ENCODE data around the gene GFM1. TPM values are rescaled to one million over a fixed set of nuclear protein-coding genes. Genes with fewer than 3 reads are reported as not detected.

The GFM1 gene
- polyA plus RNA-seq, 1 donor (not counting 4 experiments of a cell fraction or from before 2014, with no cell fraction given) = 35.9 TPM

- Histone ChIP-seq H4K20me1 (ENCODE audit: control insufficient read depth, extremely low read depth, insufficient read depth, low read length) (no peaks in the 10 kb centered on the region), H3K4me1 (ENCODE audit: control insufficient read depth, extremely low read depth, insufficient read depth, low read length) (no peaks in the 10 kb centered on the region), H3K27ac (ENCODE audit: control insufficient read depth, insufficient read depth, low read length) (no peak overlapping the region), H3K9me1 (ENCODE audit: control insufficient read depth, extremely low read depth, insufficient read depth, low read length) (no peaks in the 10 kb centered on the region), H3K9me3 (ENCODE audit: control insufficient read depth, low read depth, low read length) (no peaks in the 10 kb centered on the region), H3K4me3 (ENCODE audit: control insufficient read depth in 2 of 3, extremely low read depth in 1 of 3, insufficient read depth in 2 of 3, low read depth in 1 of 3, low read length in 3 of 3) (no peak overlapping the region), H3K27me3 (ENCODE audit: control insufficient read depth, extremely low read depth, insufficient read depth, low read length) (no peaks in the 10 kb centered on the region), H3K9ac (ENCODE audit: control insufficient read depth, extremely low read depth, insufficient read depth, low read length) (no peak overlapping the region), H3K36me3 (ENCODE audit: control insufficient read depth in 2 of 2, extremely low read depth in 1 of 2, insufficient read depth in 2 of 2, low read length in 2 of 2) (peaks cover 1 to 4% of the 10 kb centered on the region in 2 experiments), H2AFZ (ENCODE audit: control insufficient read depth, low read length) (no peak overlapping the region), H3K4me2 (ENCODE audit: control insufficient read depth, extremely low read depth, insufficient read depth, low read depth, low read length) (no peak overlapping the region), H3K79me2 (ENCODE audit: control insufficient read depth, insufficient read depth, low read length) (no peaks in the 10 kb centered on the region)
- FAIRE-seq (no peak), DNase-seq (ENCODE audit: low read depth, low spot score) (no peak)
- dilution Hi-C loops (cut with MboI; ENCODE audit: extremely low pct_ligation_motif_present, low sequenced_read_pairs) = no loop called here
- TF ChIP-seq EZH2 (IDR thresholded peaks at IDR 0.05; ENCODE audit: low read length) = no peak
- no peak for TF ChIP-seq CTCF (optimal IDR thresholded peaks at IDR 0.05 in 1 of 3, IDR thresholded peaks at IDR 0.05 in 1 of 3, conservative IDR thresholded peaks at IDR 0.05 in 1 of 3; ENCODE audit: extremely low read depth in 1 of 3, insufficient read depth in 2 of 3, low read length in 3 of 3)
Observed at GRCh38 chr3:158701420-158702065, 57.2 kb downstream of the GFM1 start.

GRCh38 chr3:158702815-158703481, 58.6 kb downstream of the GFM1 start:
- no peaks in the 10 kb centered on the region for H3K9me1 ChIP-seq (ENCODE audit: control insufficient read depth, extremely low read depth, insufficient read depth, low read length)
- H3K9me3 ChIP-seq (ENCODE audit: control insufficient read depth, low read depth, low read length) = no peaks in the 10 kb centered on the region
- H3K4me2 ChIP-seq (ENCODE audit: control insufficient read depth, extremely low read depth, insufficient read depth, low read depth, low read length) = no peak overlapping the region
- TF ChIP-seq CTCF (optimal IDR thresholded peaks at IDR 0.05 in 1 of 3, IDR thresholded peaks at IDR 0.05 in 1 of 3, conservative IDR thresholded peaks at IDR 0.05 in 1 of 3; ENCODE audit: extremely low read depth in 1 of 3, insufficient read depth in 2 of 3, low read length in 3 of 3) (no peak), EZH2 (IDR thresholded peaks at IDR 0.05; ENCODE audit: low read length) (no peak)
- DNase-seq (ENCODE audit: low read depth, low spot score) (no peak), FAIRE-seq (no peak)
- H3K27me3 ChIP-seq (ENCODE audit: control insufficient read depth, extremely low read depth, insufficient read depth, low read length) = no peaks in the 10 kb centered on the region
- no peaks in the 10 kb centered on the region for H4K20me1 ChIP-seq (ENCODE audit: control insufficient read depth, extremely low read depth, insufficient read depth, low read length)
- H2AFZ ChIP-seq (ENCODE audit: control insufficient read depth, low read length) = no peak overlapping the region
- no peaks in the 10 kb centered on the region for H3K4me1 ChIP-seq (ENCODE audit: control insufficient read depth, extremely low read depth, insufficient read depth, low read length)
- peaks cover 1 to 4% of the 10 kb centered on the region in 2 experiments for H3K36me3 ChIP-seq (ENCODE audit: control insufficient read depth in 2 of 2, extremely low read depth in 1 of 2, insufficient read depth in 2 of 2, low read length in 2 of 2)
- H3K27ac ChIP-seq (ENCODE audit: control insufficient read depth, insufficient read depth, low read length) = no peak overlapping the region
- H3K79me2 ChIP-seq (ENCODE audit: control insufficient read depth, insufficient read depth, low read length) = no peaks in the 10 kb centered on the region
- H3K9ac ChIP-seq (ENCODE audit: control insufficient read depth, extremely low read depth, insufficient read depth, low read length) = no peak overlapping the region
- dilution Hi-C loops (cut with MboI; ENCODE audit: extremely low pct_ligation_motif_present, low sequenced_read_pairs) = no loop called here
- H3K4me3 ChIP-seq (ENCODE audit: control insufficient read depth in 2 of 3, extremely low read depth in 1 of 3, insufficient read depth in 2 of 3, low read depth in 1 of 3, low read length in 3 of 3) = no peak overlapping the region
